PFSK-1 (cell line): Measurements from ENCODE around the gene IL1R1.

Source experiments
- POLR2AphosphoS5 ChIP-seq: IDR thresholded peaks from 2 replicates; pipeline ENCODE4 v1.6.1; 2012; ENCODE audit warnings: low read depth, mild to moderate bottlenecking, control low read depth, low read length, moderate library complexity
- TAF1 ChIP-seq: IDR thresholded peaks from 2 replicates; pipeline ENCODE4 v1.6.1; 2012; ENCODE audit warnings: low read length, control low read depth, borderline replicate concordance; ENCODE audit not compliant: insufficient read depth

DNA sequence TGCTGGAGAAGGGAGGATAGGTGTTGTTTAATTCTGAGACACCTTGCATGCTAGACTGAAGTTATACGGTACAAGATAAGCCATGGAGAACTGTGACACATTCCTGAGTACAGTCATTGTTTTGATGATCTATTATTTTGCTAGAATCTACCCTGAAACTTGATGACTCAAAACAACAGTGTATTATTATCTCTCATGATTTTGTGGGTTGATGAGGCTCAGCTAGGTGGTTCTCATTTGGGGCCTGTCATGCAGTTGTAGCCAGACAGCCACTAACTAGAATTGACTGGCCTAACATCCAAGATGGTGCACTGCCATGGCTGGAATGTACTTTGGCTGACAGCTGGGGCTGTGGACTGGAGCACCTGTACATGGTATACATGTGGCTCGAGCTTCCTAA, 5.4 kb upstream of the IL1R1 start:
- TF ChIP-seq POLR2AphosphoS5 (no peak), TAF1 (no peak)
